HFF-Myc (cell line): ENCODE results near the gene LAT.

Experiments
- DNase-seq: peaks from one replicate; pipeline ENCODE4 v3.0.0-alpha.2; 2011; ENCODE audit warnings: low read depth; ENCODE audit errors: extremely low read depth
- H3K4me3 ChIP-seq: replicated peaks from 2 replicates; pipeline ENCODE4 v1.5.1; 2011; ENCODE audit warnings: low read depth, mild to moderate bottlenecking, control low read depth, low read length
- TF ChIP-seq, protein P1 (sequence below): IDR thresholded peaks from 2 replicates; pipeline ENCODE4 v1.5.1; 2012; ENCODE audit warnings: mild to moderate bottlenecking, low read depth, low read length, control low read depth; ENCODE audit errors: missing control alignments

Gene LAT

DNA sequence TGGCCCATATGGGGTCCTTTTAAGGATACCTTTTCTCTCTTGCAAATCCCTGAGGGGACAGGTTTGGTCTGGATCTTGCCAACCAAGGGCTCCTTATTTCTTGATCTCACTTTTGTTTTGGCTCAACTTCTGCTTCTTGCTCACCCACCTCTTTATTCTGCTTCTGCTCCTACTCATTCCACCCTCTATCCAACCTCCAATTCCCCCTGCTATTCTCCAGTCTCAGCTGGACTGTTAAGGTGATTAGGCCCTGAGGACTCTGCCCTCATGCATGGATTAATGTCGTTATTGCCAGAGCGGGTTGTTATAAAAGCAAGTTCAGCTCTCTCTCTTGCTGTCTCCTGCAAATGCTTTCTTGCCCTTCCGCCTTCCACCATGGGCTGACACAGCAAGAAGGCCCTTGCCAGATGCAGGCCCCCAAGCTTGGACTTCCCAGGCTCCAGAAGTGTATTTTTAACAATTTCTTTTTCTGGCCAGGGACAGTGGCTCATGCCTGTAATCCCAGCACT, 29.8 kb downstream of the LAT start:
- DNase-seq: no peak
- TF ChIP-seq, protein P1, sequence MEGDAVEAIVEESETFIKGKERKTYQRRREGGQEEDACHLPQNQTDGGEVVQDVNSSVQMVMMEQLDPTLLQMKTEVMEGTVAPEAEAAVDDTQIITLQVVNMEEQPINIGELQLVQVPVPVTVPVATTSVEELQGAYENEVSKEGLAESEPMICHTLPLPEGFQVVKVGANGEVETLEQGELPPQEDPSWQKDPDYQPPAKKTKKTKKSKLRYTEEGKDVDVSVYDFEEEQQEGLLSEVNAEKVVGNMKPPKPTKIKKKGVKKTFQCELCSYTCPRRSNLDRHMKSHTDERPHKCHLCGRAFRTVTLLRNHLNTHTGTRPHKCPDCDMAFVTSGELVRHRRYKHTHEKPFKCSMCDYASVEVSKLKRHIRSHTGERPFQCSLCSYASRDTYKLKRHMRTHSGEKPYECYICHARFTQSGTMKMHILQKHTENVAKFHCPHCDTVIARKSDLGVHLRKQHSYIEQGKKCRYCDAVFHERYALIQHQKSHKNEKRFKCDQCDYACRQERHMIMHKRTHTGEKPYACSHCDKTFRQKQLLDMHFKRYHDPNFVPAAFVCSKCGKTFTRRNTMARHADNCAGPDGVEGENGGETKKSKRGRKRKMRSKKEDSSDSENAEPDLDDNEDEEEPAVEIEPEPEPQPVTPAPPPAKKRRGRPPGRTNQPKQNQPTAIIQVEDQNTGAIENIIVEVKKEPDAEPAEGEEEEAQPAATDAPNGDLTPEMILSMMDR: no peak

DNA sequence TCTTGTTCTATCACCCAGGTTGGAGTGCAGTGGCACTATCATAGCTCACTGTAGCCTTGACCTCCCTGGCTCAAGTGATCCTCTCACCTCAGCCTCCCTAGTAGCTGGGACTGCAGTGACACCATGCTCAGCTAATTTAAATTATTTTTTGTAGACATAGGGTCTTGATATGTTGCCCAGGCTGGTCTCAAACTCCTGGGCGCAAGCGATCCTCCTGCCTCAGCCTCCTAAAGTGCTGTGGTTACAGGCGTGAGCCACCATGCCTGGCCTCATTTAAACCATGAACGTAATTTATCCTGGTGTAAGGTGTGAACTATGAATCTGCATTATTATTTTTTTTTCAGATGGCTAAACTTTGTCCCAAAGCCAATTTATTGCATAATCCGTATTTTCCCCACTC, 37.3 kb downstream of the LAT start:
- no peak for DNase-seq
- TF ChIP-seq, protein P1: no peak

More for the DNA sequence above, 29.8 kb downstream of the LAT start:
- H3K4me3 ChIP-seq: no peak overlapping the region

DNA sequence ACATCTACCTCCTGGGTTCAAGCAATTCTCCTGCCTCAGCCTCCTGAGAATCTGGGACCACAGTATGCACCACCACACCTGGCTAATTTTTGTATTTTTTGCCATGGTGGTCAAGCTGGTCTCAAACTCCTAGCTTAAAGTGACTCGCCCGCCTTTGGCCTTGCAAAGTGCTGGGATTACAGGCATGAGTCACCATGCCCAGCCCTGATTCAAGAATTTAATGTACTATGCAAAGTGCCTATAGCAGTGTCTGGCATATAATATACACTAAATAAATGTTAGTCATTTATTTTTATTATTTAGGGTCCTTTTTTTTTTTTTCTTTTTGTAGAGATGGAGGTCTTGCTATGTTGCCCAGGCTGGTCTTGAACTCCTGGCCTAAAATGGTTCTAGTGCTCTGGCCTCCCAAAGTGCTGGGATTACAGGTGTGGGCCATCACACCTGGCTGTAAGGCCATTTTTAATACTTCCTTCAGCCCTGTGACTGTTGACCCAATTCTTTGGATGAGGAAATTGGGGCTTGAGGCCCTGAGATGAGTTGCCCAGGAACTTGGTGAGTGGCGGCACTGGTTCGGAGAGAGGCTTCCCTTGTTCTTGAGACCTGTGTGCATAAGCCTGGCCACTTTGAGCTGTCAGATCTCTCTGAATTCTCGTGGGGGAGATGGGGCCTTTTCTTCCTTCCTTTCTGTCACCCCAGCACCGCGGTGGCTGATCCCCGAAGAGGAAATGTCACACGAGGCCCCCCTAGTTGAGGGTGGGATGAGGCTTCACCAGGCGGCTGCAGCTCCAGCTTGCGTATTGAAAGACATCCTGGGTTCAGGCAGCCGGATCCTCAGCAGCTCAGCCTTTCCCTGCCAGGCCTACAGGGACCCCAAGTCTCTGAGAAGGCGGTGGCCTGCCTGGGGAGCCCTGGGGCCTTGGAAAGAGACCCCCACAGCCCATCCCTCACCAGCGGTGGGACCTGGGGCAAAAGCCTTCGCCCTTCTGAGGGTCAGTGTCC, 38.7 kb downstream of the LAT start:
- TF ChIP-seq, protein P1: no peak
- DNase-seq: no peak
- H3K4me3 ChIP-seq: no peak overlapping the region

More for the DNA sequence above, 37.3 kb downstream of the LAT start:
- no peak overlapping the region for H3K4me3 ChIP-seq

DNA sequence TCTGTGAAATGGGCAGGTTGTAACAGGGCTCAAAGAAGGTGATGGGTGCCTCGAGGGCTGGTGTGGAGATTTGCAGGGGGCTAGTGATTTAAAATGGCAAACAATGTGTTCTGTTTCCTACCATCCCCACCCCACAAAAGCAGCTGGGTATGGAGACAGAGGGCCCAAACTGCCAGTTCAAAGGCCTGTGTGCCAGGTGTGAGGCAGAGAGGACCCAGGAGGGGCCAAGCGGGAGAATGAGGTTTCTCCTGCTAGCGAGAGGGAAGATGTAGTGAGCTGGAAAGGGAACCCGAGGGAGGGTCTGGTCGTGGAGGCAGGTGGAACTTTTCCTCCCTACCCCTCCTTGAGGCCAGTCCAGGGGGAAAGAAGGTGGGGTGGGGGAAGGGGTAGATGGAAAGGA, 39.4 kb downstream of the LAT start:
- DNase-seq: no peak
- TF ChIP-seq, protein P1: no peak
- no peak overlapping the region for H3K4me3 ChIP-seq

DNA sequence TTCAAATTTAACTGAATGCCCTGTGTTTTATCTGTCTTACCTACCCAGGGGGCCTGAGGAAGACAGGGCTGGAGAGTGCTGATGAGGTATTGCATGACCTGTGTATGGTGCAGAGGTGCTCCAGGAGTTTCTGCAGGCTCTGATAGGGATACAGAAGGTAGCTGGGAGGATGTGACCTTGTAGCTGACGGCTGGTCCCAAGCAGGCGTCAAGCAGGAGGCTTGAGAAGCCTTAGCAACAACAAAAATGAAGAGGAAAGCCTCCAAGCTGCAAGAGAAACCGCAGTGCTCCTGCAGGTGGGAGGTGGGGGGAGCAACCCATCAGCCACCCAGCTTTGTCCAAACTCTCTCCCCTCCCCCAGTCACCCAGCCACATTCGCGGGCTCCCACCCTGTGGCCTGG, 40.4 kb downstream of the LAT start:
- H3K4me3 ChIP-seq: no peak overlapping the region
- no peak for DNase-seq
- TF ChIP-seq, protein P1: no peak

DNA sequence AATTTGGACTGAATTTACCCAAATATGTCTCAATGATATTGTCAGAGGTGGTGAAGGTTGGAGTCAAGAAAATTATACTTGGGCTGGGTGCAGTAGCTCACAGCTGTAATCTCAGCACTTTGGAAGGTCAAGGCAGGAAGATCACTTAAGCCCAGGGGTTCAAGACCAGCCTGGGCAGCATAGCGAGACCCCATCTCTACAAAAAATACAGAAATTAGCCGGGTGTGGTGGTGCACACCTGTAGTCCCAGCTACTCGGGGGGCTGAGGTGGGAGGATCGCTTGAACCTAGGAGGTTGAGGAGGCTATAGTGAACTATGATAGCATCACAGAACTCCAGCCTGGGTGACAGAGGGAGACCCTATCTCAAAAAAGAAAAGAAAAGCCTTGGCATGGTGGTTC, 40.9 kb downstream of the LAT start:
- no peak for DNase-seq
- H3K4me3 ChIP-seq: no peak overlapping the region
- TF ChIP-seq, protein P1: no peak
